Stomach (tissue), 4 donors: ENCODE data around the gene CCNK.

Experiments
- CTCF ChIP-seq, 7 experiments: fragments of 450-650 bp in 4 of 7; fragments of 200-600 bp in 3 of 7; sonication (generic) in 3 of 7; IDR thresholded peaks; one replicate each; pipeline ENCODE4 v1.5.1; 2016 to 2019; ENCODE audit warnings: antibody characterized with exemption in 7 of 7, control low read depth in 2 of 7, mild to moderate bottlenecking in 1 of 7
- EP300 ChIP-seq: sonication (generic); formaldehyde crosslinking; IDR thresholded peaks from one replicate; pipeline ENCODE4 v1.6.1; 2017; ENCODE audit warnings: antibody characterized with exemption

GRCh38 chr14:99554184-99554583, 73.0 kb downstream of the CCNK start:
- no peak for TF ChIP-seq CTCF (IDR thresholded peaks at IDR 0.05)
- TF ChIP-seq EP300, result no peak
